Activated CD4-positive, alpha-beta T cell treated with anti-CD3 and anti-CD28 coated beads, Interleukin-2, Interleukin-4, amounts not matched to agents 100 ng/mL and 50 ng/mL, durations not matched to agents 16 hours and 8 hours (primary cell): ENCODE data around the gene DDX46.
"Not testable (repeated sequence)": the region's sequence is repeated elsewhere in the genome, so short reads cannot be mapped to it uniquely, and the experiment has no call there.

Experiments used
- DNase-seq: peaks from one replicate; pipeline ENCODE4 v3.0.0-alpha.2; 2020; ENCODE audit warnings: low spot score

DDX46 gene

GRCh38 chr5:134758504-134759341 lies at the start of gene DDX46:
TSS of gene DDX46 (plus strand) at chr5:134758779. CDS start at chr5:134758939, 160 bp downstream.
- peak; percentile 97 for DNase-seq

- DNase-seq: no peak
Observed at GRCh38 chr5:134714120-134714519, 44.5 kb upstream of the DDX46 start.

- DNase-seq: no peak
Observed at GRCh38 chr5:134714541-134714940, 44.0 kb upstream of the DDX46 start.

GRCh38 chr5:134715466-134715865 lies 43.1 kb upstream of the DDX46 start:
- DNase-seq: not testable (repeated sequence)

GRCh38 chr5:134724872-134725271 lies 33.7 kb upstream of the DDX46 start:
- DNase-seq: no peak

- DNase-seq: no peak
Observed at GRCh38 chr5:134732819-134733218, 25.8 kb upstream of the DDX46 start.

- DNase-seq: no peak
Observed at GRCh38 chr5:134735243-134735642, 23.3 kb upstream of the DDX46 start.

- DNase-seq: no peak
Observed at GRCh38 chr5:134736173-134736812, 22.3 kb upstream of the DDX46 start.

GRCh38 chr5:134738133-134738962 lies 20.2 kb upstream of the DDX46 start, which contains the start of gene CAMLG:
TSS of gene CAMLG (plus strand) at chr5:134738548. CDS start at chr5:134738621, 73 bp downstream.
- DNase-seq: peak; percentile 99

- peak; percentile 32 for DNase-seq
Observed at GRCh38 chr5:134738963-134739661, 19.5 kb upstream of the DDX46 start.

GRCh38 chr5:134741052-134741451 lies 17.5 kb upstream of the DDX46 start:
- no peak for DNase-seq

- no peak for DNase-seq
Observed at GRCh38 chr5:134742134-134742533, 16.4 kb upstream of the DDX46 start.

- DNase-seq: no peak
Observed at GRCh38 chr5:134749415-134749814, 9.2 kb upstream of the DDX46 start.

GRCh38 chr5:134758176-134758503 lies 439 bp upstream of the DDX46 start:
- no peak for DNase-seq

- not testable (repeated sequence) for DNase-seq
Observed at GRCh38 chr5:134767528-134768291, 9.1 kb downstream of the DDX46 start.

GRCh38 chr5:134769206-134769605 lies 10.6 kb downstream of the DDX46 start:
- no peak for DNase-seq

GRCh38 chr5:134772461-134773125 lies 14.0 kb downstream of the DDX46 start:
- DNase-seq: no peak

- DNase-seq: no peak
Observed at GRCh38 chr5:134777366-134777765, 18.8 kb downstream of the DDX46 start.

- DNase-seq: no peak
Observed at GRCh38 chr5:134784241-134784920, 25.8 kb downstream of the DDX46 start.
